Neural progenitor cell (in vitro differentiated cells): ENCODE data around the gene CFAP58. TPM values are rescaled to one million over a fixed set of nuclear protein-coding genes. Genes with fewer than 3 reads are reported as not detected.

Experiments used
- DNase-seq: peaks from one replicate; pipeline ENCODE4 v3.0.0-alpha.2; 2016; ENCODE audit warnings: low spot score
- H2AFZ ChIP-seq: fragments of 200-600 bp; sonication (generic); replicated peaks from 2 replicates; pipeline ENCODE4 v1.6.1; 2016; ENCODE audit warnings: antibody characterized with exemption
- H3F3A ChIP-seq: fragments of 200-600 bp; sonication (generic); 2 replicates; pipeline ENCODE4 v1.6.1; 2016; ENCODE audit warnings: antibody characterized with exemption, low read depth
- H3K27ac ChIP-seq: fragments of 200-600 bp; sonication (generic); 2 replicates; pipeline ENCODE4 v1.5.1; 2016; ENCODE audit warnings: mild to moderate bottlenecking
- H3K27me3 ChIP-seq: fragments of 200-600 bp; sonication (generic); 2 replicates; pipeline ENCODE4 v1.6.1; 2016; ENCODE audit warnings: mild to moderate bottlenecking, moderate library complexity
- H3K36me3 ChIP-seq: fragments of 200-600 bp; sonication (generic); 2 replicates; pipeline ENCODE4 v1.5.1; 2016
- H3K4me1 ChIP-seq: fragments of 200-600 bp; sonication (generic); 2 replicates; pipeline ENCODE4 v1.6.1; 2016; ENCODE audit warnings: mixed run types
- H3K4me2 ChIP-seq: fragments of 200-600 bp; sonication (generic); 2 replicates; pipeline ENCODE4 v1.6.1; 2016
- H3K4me3 ChIP-seq: fragments of 200-600 bp; sonication (generic); 2 replicates; pipeline ENCODE4 v1.5.1; 2016
- H3K79me2 ChIP-seq: fragments of 200-600 bp; sonication (generic); 2 replicates; pipeline ENCODE4 v1.6.1; 2016; ENCODE audit warnings: low read depth
- H3K9ac ChIP-seq: fragments of 200-600 bp; sonication (generic); 2 replicates; pipeline ENCODE4 v1.6.1; 2016
- H3K9me3 ChIP-seq: fragments of 200-600 bp; sonication (generic); 2 replicates; pipeline ENCODE4 v1.5.1; 2016; ENCODE audit warnings: low read depth
- H4K20me1 ChIP-seq: fragments of 200-600 bp; sonication (generic); 2 replicates; pipeline ENCODE4 v1.6.1; 2016; ENCODE audit warnings: low read depth
- H3K27ac Mint-ChIP-seq: 3 replicates; pipeline ENCODE4 v1.8.0; 2021; ENCODE audit warnings: mixed read lengths
- H3K27me3 Mint-ChIP-seq: 2 replicates; pipeline ENCODE4 v1.8.0; 2022; ENCODE audit warnings: low read depth, mild to moderate bottlenecking, inconsistent platforms, moderate library complexity, mixed read lengths; ENCODE audit not compliant: insufficient read depth
- H3K36me3 Mint-ChIP-seq: 3 replicates; pipeline ENCODE4 v1.8.0; 2021; ENCODE audit warnings: mixed read lengths
- H3K4me1 Mint-ChIP-seq: 3 replicates; pipeline ENCODE4 v1.8.0; 2021; ENCODE audit warnings: mixed read lengths
- H3K4me3 Mint-ChIP-seq: 3 replicates; pipeline ENCODE4 v1.8.0; 2021; ENCODE audit warnings: mild to moderate bottlenecking, moderate library complexity, mixed read lengths
- H3K9me3 Mint-ChIP-seq: 3 replicates; pipeline ENCODE4 v1.8.0; 2020; ENCODE audit warnings: mixed read lengths
- CTCF ChIP-seq: fragments of 200-600 bp; sonication (generic); IDR thresholded peaks from 2 replicates; pipeline ENCODE4 v1.5.1; 2017; ENCODE audit warnings: antibody characterized with exemption, mild to moderate bottlenecking
- EZH2 ChIP-seq: fragments of 200-600 bp; sonication (generic); IDR thresholded peaks from 2 replicates; pipeline ENCODE4 v1.6.1; 2017; ENCODE audit warnings: antibody characterized with exemption, mild to moderate bottlenecking, moderate library complexity
- EZH2phosphoT487 ChIP-seq: fragments of 200-600 bp; sonication (generic); IDR thresholded peaks from 2 replicates; pipeline ENCODE4 v1.6.1; 2017; ENCODE audit warnings: antibody characterized with exemption
- total RNA-seq: library from RNA; depleted of rRNA; stranded (reverse); fragments of >200 nt; gene quantifications from 2 replicates; pipeline ENCODE4 v1.2.3, GENCODE V29; 2015; ENCODE audit warnings: low replicate concordance

Gene CFAP58
- total RNA-seq, 1 donor from 2014 or later, result 1.7 TPM

GRCh38 chr10:104368381-104368780 is 14.7 kb downstream of the CFAP58 start:
- Mint-ChIP-seq H3K27me3 (peaks cover 6% of the 10 kb centered on the region), H3K9me3 (peaks cover 10% of the 10 kb centered on the region), H3K36me3 (peaks cover 2% of the 10 kb centered on the region), H3K4me3 (no peak overlapping the region), H3K4me1 (peaks cover 25% of the 10 kb centered on the region), H3K27ac (peak overlapping the region; percentile 2)
- H3K4me1 ChIP-seq, result peaks cover 13% of the 10 kb centered on the region
- H3K36me3 ChIP-seq, result no peaks in the 10 kb centered on the region
- DNase-seq, result peak; percentile 46
- H3K9me3 ChIP-seq, result no peaks in the 10 kb centered on the region
- no peak overlapping the region for H3K4me3 ChIP-seq
- no peaks in the 10 kb centered on the region for H4K20me1 ChIP-seq
- peak overlapping the region; percentile 23 for H2AFZ ChIP-seq
- H3K79me2 ChIP-seq, result no peaks in the 10 kb centered on the region
- H3K27me3 ChIP-seq, result no peaks in the 10 kb centered on the region
- no peak overlapping the region for H3K9ac ChIP-seq
- no peak for TF ChIP-seq EZH2
- no peak for TF ChIP-seq EZH2phosphoT487
- no peak for TF ChIP-seq CTCF
- H3F3A ChIP-seq, result no peaks in the 10 kb centered on the region
- H3K27ac ChIP-seq, result no peak overlapping the region
- peak overlapping the region; percentile 50 for H3K4me2 ChIP-seq

- Mint-ChIP-seq H3K27me3 (peaks cover 2% of the 10 kb centered on the region), H3K36me3 (peaks cover 2% of the 10 kb centered on the region), H3K4me3 (no peak overlapping the region), H3K27ac (no peak overlapping the region), H3K9me3 (peaks cover 10% of the 10 kb centered on the region), H3K4me1 (peaks cover 25% of the 10 kb centered on the region)
- H3K27ac ChIP-seq, result no peak overlapping the region
- H3K36me3 ChIP-seq, result no peaks in the 10 kb centered on the region
- no peak for DNase-seq
- no peak overlapping the region for H3K9ac ChIP-seq
- no peak for TF ChIP-seq EZH2
- no peak for TF ChIP-seq EZH2phosphoT487
- TF ChIP-seq CTCF, result no peak
- no peak overlapping the region for H3K4me2 ChIP-seq
- H3F3A ChIP-seq, result no peaks in the 10 kb centered on the region
- H3K79me2 ChIP-seq, result no peaks in the 10 kb centered on the region
- no peaks in the 10 kb centered on the region for H4K20me1 ChIP-seq
- peaks cover 13% of the 10 kb centered on the region for H3K4me1 ChIP-seq
- no peak overlapping the region for H3K4me3 ChIP-seq
- H3K9me3 ChIP-seq, result no peaks in the 10 kb centered on the region
- H3K27me3 ChIP-seq, result no peaks in the 10 kb centered on the region
- no peak overlapping the region for H2AFZ ChIP-seq
Measured at GRCh38 chr10:104371753-104372152, 18.1 kb downstream of the CFAP58 start.

GRCh38 chr10:104374591-104374990 is 21.0 kb downstream of the CFAP58 start:
- H3K9ac ChIP-seq, result no peak overlapping the region
- Mint-ChIP-seq H3K27ac (no peak overlapping the region), H3K4me1 (peaks cover 12% of the 10 kb centered on the region), H3K27me3 (peaks cover 2% of the 10 kb centered on the region), H3K4me3 (no peak overlapping the region), H3K9me3 (peaks cover 10% of the 10 kb centered on the region), H3K36me3 (peaks cover 2% of the 10 kb centered on the region)
- H3K27ac ChIP-seq, result no peak overlapping the region
- no peaks in the 10 kb centered on the region for H3K79me2 ChIP-seq
- no peak for DNase-seq
- peaks cover 12% of the 10 kb centered on the region for H3K4me1 ChIP-seq
- no peaks in the 10 kb centered on the region for H3K9me3 ChIP-seq
- H3K4me3 ChIP-seq, result no peak overlapping the region
- H2AFZ ChIP-seq, result no peak overlapping the region
- H3K4me2 ChIP-seq, result no peak overlapping the region
- H3K27me3 ChIP-seq, result no peaks in the 10 kb centered on the region
- TF ChIP-seq EZH2 (no peak), EZH2phosphoT487 (no peak), CTCF (no peak)
- H4K20me1 ChIP-seq, result no peaks in the 10 kb centered on the region
- H3F3A ChIP-seq, result peaks cover 4% of the 10 kb centered on the region
- H3K36me3 ChIP-seq, result no peaks in the 10 kb centered on the region
